ENCODE results near the gene DNAAF1. TPM values are rescaled to one million over a fixed set of nuclear protein-coding genes. Genes with fewer than 3 reads are reported as not detected.

The DNAAF1 gene
- total and polyA plus RNA-seq, 2 of the 8 experiments (the other 6 are each of a cell fraction or from before 2014, with no cell fraction given): 0.09 to 0.15 TPM

GRCh38 chr16:84196727-84197394 is 51.8 kb downstream of the DNAAF1 start:
- no peak overlapping the region for H2BK15ac ChIP-seq (ENCODE audit: low read length)
- no peak overlapping the region for H3K27ac ChIP-seq (ENCODE audit: low read depth, low read length)
- H3K4me2 ChIP-seq (ENCODE audit: insufficient read depth in 1 of 2, low read depth in 2 of 2, low read length in 2 of 2): no peak overlapping the region
- H3K14ac ChIP-seq (ENCODE audit: insufficient read length): no peak overlapping the region
- H3K79me1 ChIP-seq (ENCODE audit: low read depth, low read length): no peaks in the 10 kb centered on the region
- H3K4me3 ChIP-seq (ENCODE audit: extremely low read depth in 1 of 4, insufficient read depth in 2 of 4, low read depth in 3 of 4, low read length in 4 of 4): no peak overlapping the region
- no peak overlapping the region for H4K91ac ChIP-seq (replicated peaks; ENCODE audit: insufficient read length, low read length)
- H4K20me1 ChIP-seq (replicated peaks in 1 of 2; ENCODE audit: control insufficient read depth in 1 of 2, insufficient read depth in 2 of 2, low read length in 2 of 2): no peaks in the 10 kb centered on the region
- no peak overlapping the region for H2BK20ac ChIP-seq (ENCODE audit: low read length)
- no peak overlapping the region for H4K8ac ChIP-seq (ENCODE audit: extremely low read depth, insufficient read depth, low read length)
- H2BK12ac ChIP-seq (ENCODE audit: low read depth, low read length): 0 out of 2 replicates have a peak overlapping the region, but pooled peaks have one; percentile 75
- H3K9me3 ChIP-seq (ENCODE audit: insufficient read depth in 2 of 2, low read depth in 1 of 2, low read length in 1 of 2): no peaks in the 10 kb centered on the region
- no peak for DNase-seq (ENCODE audit: low read depth in 1 of 2, low spot score in 2 of 2)
- H3K4ac ChIP-seq (replicated peaks; ENCODE audit: insufficient read length, low read depth, low read length): no peak overlapping the region
- H2BK120ac ChIP-seq (replicated peaks; ENCODE audit: low read depth, low read length): no peak overlapping the region
- no peak overlapping the region for H2BK5ac ChIP-seq (ENCODE audit: low read depth, low read length)
- H3K9ac ChIP-seq (replicated peaks in 1 of 4; ENCODE audit: extremely low read depth in 1 of 4, low read depth in 3 of 4, low read length in 3 of 4): no peak overlapping the region
- H3K36me3 ChIP-seq (ENCODE audit: control insufficient read depth in 2 of 4, insufficient read depth in 4 of 4, low read length in 3 of 4): no peaks in the 10 kb centered on the region
- H3K4me1 ChIP-seq (replicated peaks in 1 of 4; ENCODE audit: control insufficient read depth in 3 of 4, insufficient read depth in 4 of 4, low read length in 3 of 4): peaks cover 0 to 3% (median under 1%) of the 10 kb centered on the region in 4 experiments; a peak in 2 of 7 replicates
- H3K23me2 ChIP-seq (ENCODE audit: low read depth, low read length): no peaks in the 10 kb centered on the region
- H4K5ac ChIP-seq (ENCODE audit: insufficient read length, low read depth, low read length): no peak overlapping the region
- no peaks in the 10 kb centered on the region for H3K27me3 ChIP-seq (replicated peaks in 1 of 4; ENCODE audit: control insufficient read depth in 3 of 4, extremely low read depth in 1 of 4, insufficient read depth in 3 of 4, low read length in 3 of 4)
- no peak for FAIRE-seq
- ChIA-PET POLR2A (ENCODE audit: partially characterized antibody) (interaction anchor here (1.0 kb wide), 1 partner anchor 10 kb away, joined by 3 read pairs; the partner anchor contains the start of gene TAF1C), CTCF (ENCODE audit: partially characterized antibody) (interaction anchor here (0.6 to 1.9 kb wide), 3 partner anchors 10 to 286 kb away, joined by 3 to 7 read pairs (median 3); partner anchors contain the start of gene TAF1C)
- 81% methylated on average over 6 of the region's 16 CpGs; no CpG with 5 or more reads in 1 of the 2 experiments for WGBS, 2 experiments (ENCODE audit: extremely low coverage in 1 of 2, insufficient coverage in 1 of 2, insufficient read length in 1 of 2, insufficient replicate concordance in 2 of 2, low coverage in 1 of 2, low lambda C conversion rate in 2 of 2, missing lambda C conversion rate in 1 of 2)
- no peak overlapping the region for H2AFZ ChIP-seq (ENCODE audit: low read length)
- no peak overlapping the region for H3K56ac ChIP-seq (replicated peaks; ENCODE audit: insufficient read length, low read depth, low read length)
- no peak overlapping the region; the same call in 1 of the 2 replicates for H3K18ac ChIP-seq (ENCODE audit: extremely low read depth, low read length)
- no peaks in the 10 kb centered on the region for H3K79me2 ChIP-seq (ENCODE audit: control insufficient read depth in 1 of 2, insufficient read depth in 2 of 2, low read length in 2 of 2)
- H3K23ac ChIP-seq (ENCODE audit: insufficient read length): no peak overlapping the region
- no peak overlapping the region for H2AK5ac ChIP-seq (ENCODE audit: low read depth, low read length)
- TF ChIP-seq KDM1A (IDR thresholded peaks at IDR 0.05; ENCODE audit: borderline replicate concordance, low read length) (no peak), TEAD4 (IDR thresholded peaks at IDR 0.05; ENCODE audit: low read depth, low read length) (no peak), SRF (IDR thresholded peaks at IDR 0.05; ENCODE audit: low read depth, low read length) (no peak), NANOG (IDR thresholded peaks at IDR 0.05; ENCODE audit: insufficient read depth, low read depth, low read length, poor library complexity, severe bottlenecking) (no peak), ZNF274 (IDR thresholded peaks at IDR 0.05; ENCODE audit: borderline replicate concordance, extremely low read depth, low read length) (no peak), GTF2F1 (IDR thresholded peaks at IDR 0.05; ENCODE audit: borderline replicate concordance, low read depth, low read length) (no peak), TCF12 (IDR thresholded peaks at IDR 0.05; ENCODE audit: low read depth, low read length) (no peak), RXRA (IDR thresholded peaks at IDR 0.05; ENCODE audit: insufficient read depth, low read depth, low read length) (no peak), PHF8 (conservative IDR thresholded peaks at IDR 0.05; ENCODE audit: low read depth, low read length) (no peak), CEBPB (IDR thresholded peaks at IDR 0.05; ENCODE audit: low read depth, low read length) (no peak), ATF3 (IDR thresholded peaks at IDR 0.05; ENCODE audit: insufficient read depth, low read depth, low read length) (no peak), TAF7 (optimal IDR thresholded peaks at IDR 0.05; ENCODE audit: borderline replicate concordance, low read depth, low read length) (no peak)

All from H1 (cell line).